Gastroesophageal sphincter (tissue), 4 donors: Measurements from ENCODE around the gene NFKBIE. TPM values are rescaled to one million over a fixed set of nuclear protein-coding genes. Genes with fewer than 3 reads are reported as not detected.

ENCODE experiments used
- ATAC-seq: fragments of 150-250 bp; one replicate; pipeline ENCODE4 v1.9.1; 2016; ENCODE audit warnings: mild to moderate bottlenecking, moderate library complexity
- H3K27ac ChIP-seq, 4 donors: fragments of 200-600 bp; sonication (generic) in 3 of 4; 1 replicate in 3 of 4; 2 replicates in 1 of 4; pipeline ENCODE4 v1.5.1; 2016 to 2019
- H3K27me3 ChIP-seq: fragments of 200-600 bp; sonication (generic); one replicate; pipeline ENCODE4 v1.5.1; 2019
- H3K36me3 ChIP-seq, 2 donors: fragments of 200-600 bp; sonication (generic); one replicate each; pipeline ENCODE4 v1.5.1; 2019; ENCODE audit warnings: control low read depth in 1 of 2
- H3K4me1 ChIP-seq, 3 donors: fragments of 200-600 bp; sonication (generic); 1 replicate in 2 of 3; 2 replicates in 1 of 3; pipeline ENCODE4 v1.5.1; 2016 to 2019; ENCODE audit warnings: control low read depth in 2 of 3
- H3K4me3 ChIP-seq, 2 donors: fragments of 200-600 bp; sonication (generic); one replicate each; pipeline ENCODE4 v1.5.1; 2019; ENCODE audit warnings: mild to moderate bottlenecking in 1 of 2, moderate library complexity in 1 of 2
- H3K9me3 ChIP-seq, 3 donors: fragments of 200-600 bp; sonication (generic); one replicate each; pipeline ENCODE4 v1.5.1; 2017 to 2019; ENCODE audit warnings: control low read depth in 2 of 3
- CTCF ChIP-seq, 4 experiments: fragments of 200-600 bp in 2 of 4; fragments of 450-650 bp in 2 of 4; sonication (generic) in 1 of 4; IDR thresholded peaks; one replicate each; pipeline ENCODE4 v1.5.1; 2017 to 2019; ENCODE audit warnings: antibody characterized with exemption in 4 of 4, mild to moderate bottlenecking in 2 of 4, moderate library complexity in 2 of 4
- EP300 ChIP-seq: sonication (generic); formaldehyde crosslinking; IDR thresholded peaks from one replicate; pipeline ENCODE4 v1.6.1; 2017; ENCODE audit warnings: antibody characterized with exemption, mild to moderate bottlenecking
- POLR2A ChIP-seq, 2 donors: fragments of 450-650 bp; IDR thresholded peaks; one replicate each; pipeline ENCODE4 v1.6.1; 2017; ENCODE audit warnings: antibody characterized with exemption in 2 of 2, mild to moderate bottlenecking in 2 of 2, moderate library complexity in 1 of 2
- POLR2AphosphoS5 ChIP-seq: sonication (generic); formaldehyde crosslinking; IDR thresholded peaks from one replicate; pipeline ENCODE4 v1.6.1; 2017; ENCODE audit warnings: antibody characterized with exemption
- WGBS, 2 donors: methylation state at CpG; one replicate each; pipeline ENCODE4 v1.1.5; 2018; ENCODE audit warnings: low coverage in 1 of 2; 5-methylcytosine and 5-hydroxymethylcytosine counted together
- total RNA-seq, 4 donors: library from RNA; depleted of rRNA; stranded (reverse); fragments of >200 nt; gene quantifications; one replicate each; pipeline ENCODE4 v1.1.0, GENCODE V29; 2016

NFKBIE gene
- total RNA-seq, 4 donors from 2014 or later, result 4.2 to 13.4 (median 5.7) TPM

DNA sequence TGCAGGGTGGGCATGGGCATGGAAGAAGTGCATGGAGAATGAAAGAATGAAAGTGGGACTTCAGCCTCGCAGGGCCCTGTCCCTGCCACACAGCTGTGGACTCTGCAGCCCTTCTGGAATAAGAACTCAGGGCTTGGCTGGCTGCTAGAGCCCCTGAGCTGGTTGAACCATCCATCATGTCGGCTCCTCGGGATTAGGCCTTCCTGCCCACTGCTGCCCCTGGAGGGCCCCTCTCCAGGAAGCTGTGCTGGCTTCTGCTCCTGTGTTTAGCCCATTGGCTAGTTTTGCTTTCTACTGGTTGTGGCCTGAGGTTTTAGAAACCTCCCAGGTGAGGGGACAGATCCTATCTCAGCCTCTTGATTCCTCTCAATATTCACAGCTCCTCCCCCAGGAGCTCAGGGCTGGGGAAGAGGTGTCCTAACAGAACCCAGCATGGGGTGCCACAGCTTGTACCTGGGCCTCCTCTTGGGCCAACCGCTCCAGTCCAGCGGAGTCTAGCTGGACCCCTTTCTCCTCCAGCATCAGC is 39.9 kb upstream of the NFKBIE start:
- Histone ChIP-seq H3K4me1 (no peaks in the 10 kb centered on the region), H3K36me3 (peaks cover 0 to 100% of the 10 kb centered on the region in 2 donors), H3K27me3 (no peaks in the 10 kb centered on the region), H3K27ac (no peak overlapping the region), H3K4me3 (no peak overlapping the region), H3K9me3 (no peaks in the 10 kb centered on the region)
- TF ChIP-seq POLR2AphosphoS5, result no peak
- TF ChIP-seq CTCF (IDR thresholded peaks at IDR 0.05), result no peak
- no peak for TF ChIP-seq POLR2A (IDR thresholded peaks at IDR 0.05)
- no peak for TF ChIP-seq EP300
- ATAC-seq, result no peak
- WGBS, 2 donors, result 55 to 90% methylated on average over 2 to 3 of the region's 5 CpGs

- no peak overlapping the region for H3K27ac ChIP-seq
- H3K4me1 ChIP-seq, result no peaks in the 10 kb centered on the region
- no peak for TF ChIP-seq POLR2AphosphoS5
- TF ChIP-seq CTCF (IDR thresholded peaks at IDR 0.05), result peak in 3 of 4 experiments; percentile 59 to 81 (median 64)
- WGBS, 2 donors, result no CpG with 5 or more reads among the region's 25 CpGs
- H3K4me3 ChIP-seq, result no peak overlapping the region
- H3K9me3 ChIP-seq, result no peaks in the 10 kb centered on the region
- peaks cover 0 to 95% of the 10 kb centered on the region in 2 donors for H3K36me3 ChIP-seq
- H3K27me3 ChIP-seq, result no peaks in the 10 kb centered on the region
- peak; percentile 35 for ATAC-seq
Measured at GRCh38 chr6:44304282-44305199, 39.2 kb upstream of the NFKBIE start.

- H3K36me3 ChIP-seq, result peaks cover 0 to 88% of the 10 kb centered on the region in 2 donors
- WGBS, 2 donors, result 87% methylated on average over 3 of the region's 6 CpGs; no CpG with 5 or more reads in 1 of the 2 donors
- H3K27ac ChIP-seq, result no peak overlapping the region
- no peaks in the 10 kb centered on the region for H3K9me3 ChIP-seq
- TF ChIP-seq POLR2AphosphoS5, result no peak
- TF ChIP-seq POLR2A (IDR thresholded peaks at IDR 0.05), result no peak
- no peak for TF ChIP-seq CTCF (IDR thresholded peaks at IDR 0.05)
- TF ChIP-seq EP300, result no peak
- no peaks in the 10 kb centered on the region for H3K4me1 ChIP-seq
- no peaks in the 10 kb centered on the region for H3K27me3 ChIP-seq
- H3K4me3 ChIP-seq, result no peak overlapping the region
- no peak for ATAC-seq
Measured at GRCh38 chr6:44303842-44304241, 38.5 kb upstream of the NFKBIE start.

DNA sequence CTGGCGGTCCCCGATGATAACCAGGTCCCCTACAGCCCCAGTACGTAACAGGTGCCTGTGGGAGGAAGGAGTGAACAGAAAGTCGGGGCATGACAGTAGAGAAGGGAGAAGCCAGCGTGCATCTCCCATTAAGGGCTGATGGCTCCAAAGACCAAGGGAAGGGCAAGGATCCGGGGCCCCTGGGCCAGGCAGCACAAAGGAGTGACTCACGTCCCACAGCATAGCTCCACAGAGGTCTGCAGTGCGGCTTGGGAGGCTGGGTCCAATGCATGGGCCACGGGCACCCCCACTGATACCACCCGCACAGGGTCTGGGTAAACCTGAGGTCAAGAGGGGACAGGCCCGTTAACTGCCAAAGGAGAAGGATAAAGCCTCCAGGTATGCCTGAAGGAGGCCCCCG is 37.5 kb upstream of the NFKBIE start:
- Histone ChIP-seq H3K36me3 (peaks cover 0 to 79% of the 10 kb centered on the region in 2 donors), H3K4me3 (no peak overlapping the region), H3K9me3 (no peaks in the 10 kb centered on the region), H3K27me3 (peaks cover 4% of the 10 kb centered on the region), H3K4me1 (peaks cover 0 to 5% (median 2%) of the 10 kb centered on the region in 3 donors), H3K27ac (no peak overlapping the region)
- TF ChIP-seq POLR2A (IDR thresholded peaks at IDR 0.05), result no peak
- no peak for TF ChIP-seq EP300
- TF ChIP-seq POLR2AphosphoS5, result no peak
- no peak for TF ChIP-seq CTCF (IDR thresholded peaks at IDR 0.05)
- WGBS, 2 donors, result 72 to 100% methylated on average over 1 to 2 of the region's 12 CpGs
- ATAC-seq, result no peak
